NCI-H226 (cell line): ENCODE results near the gene ARHGAP20.

Experiments
- DNase-seq: peaks from one replicate; pipeline ENCODE4 v3.0.0-alpha.2; 2015

Gene ARHGAP20

DNA sequence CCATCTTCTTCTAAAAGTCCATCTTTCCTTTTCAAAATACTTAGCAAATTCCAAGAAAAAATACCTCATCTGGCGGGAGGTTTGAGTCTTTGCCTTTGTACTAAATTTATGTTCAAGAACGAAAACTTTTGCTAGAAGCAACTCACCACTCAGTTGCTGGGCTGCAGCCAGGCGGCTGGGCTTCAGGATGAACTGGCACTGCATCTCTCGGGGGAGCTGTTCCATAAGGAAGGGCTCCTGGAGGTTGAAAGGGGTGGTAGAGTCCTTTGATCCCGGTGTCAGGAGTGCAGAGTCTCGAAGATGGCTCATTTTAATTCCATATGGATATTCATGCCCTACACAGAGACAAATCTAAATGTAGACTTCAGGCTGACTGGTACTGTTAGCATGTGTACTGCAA, 105.8 kb downstream of the ARHGAP20 start:
- DNase-seq = no peak

DNA sequence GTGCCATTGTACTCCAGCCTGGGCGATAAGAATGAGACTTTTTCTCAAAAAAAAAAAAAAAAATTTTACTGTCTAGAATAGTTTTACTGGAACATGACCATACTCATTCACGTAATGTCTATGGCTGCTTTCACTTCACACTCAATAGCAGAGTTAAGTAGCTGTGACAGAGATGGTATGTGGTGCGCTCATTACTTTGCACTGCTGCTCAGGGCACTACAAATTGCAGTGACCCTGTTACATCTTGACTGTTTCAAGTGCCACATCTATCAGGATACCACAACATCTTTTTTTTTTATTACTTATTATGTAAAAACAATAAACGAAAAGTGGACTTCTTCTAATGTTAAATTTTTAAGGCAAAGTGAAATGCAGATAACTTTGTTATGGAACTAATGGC, 110.3 kb downstream of the ARHGAP20 start:
- DNase-seq = no peak

DNA sequence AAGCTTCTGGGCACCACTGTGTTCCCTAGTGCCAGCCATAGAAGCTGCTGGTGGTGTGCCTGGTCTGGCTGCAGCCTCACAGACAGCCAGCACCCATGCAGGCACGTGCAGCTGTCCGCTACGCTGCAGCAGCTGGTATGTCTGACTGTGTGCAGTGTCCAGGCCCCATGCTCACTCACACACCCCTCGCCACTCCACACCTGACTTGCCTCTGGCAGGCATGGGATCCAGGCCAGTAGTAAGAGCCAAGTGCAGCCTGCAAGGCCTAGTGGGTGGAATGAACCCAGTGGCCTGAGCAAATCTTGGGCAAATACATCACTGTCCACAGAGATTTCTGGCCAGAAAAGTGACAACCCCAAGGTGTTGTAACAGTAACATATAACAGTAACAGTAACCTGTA, 111.9 kb downstream of the ARHGAP20 start:
- DNase-seq = no peak

DNA sequence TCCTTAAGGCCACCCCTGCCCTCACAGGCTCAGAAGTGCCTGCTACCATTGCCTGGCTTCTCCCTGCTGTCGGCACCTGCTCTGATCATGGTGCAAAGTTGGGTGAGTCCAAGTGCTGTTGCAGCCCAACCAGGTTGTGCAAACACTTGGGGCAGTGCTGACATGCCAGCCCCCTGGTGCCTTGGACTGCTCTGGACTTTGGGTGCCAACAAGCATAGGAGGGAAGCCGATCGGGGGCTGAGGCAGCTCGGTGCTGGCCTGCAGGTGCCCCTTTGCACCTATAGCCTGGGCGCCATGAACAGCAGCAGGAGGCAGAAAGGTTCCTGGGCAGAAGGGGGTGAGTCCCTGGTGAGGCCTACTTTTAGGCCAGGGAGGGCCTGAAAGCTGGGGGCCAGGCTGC, 113.0 kb downstream of the ARHGAP20 start:
- no peak for DNase-seq

DNA sequence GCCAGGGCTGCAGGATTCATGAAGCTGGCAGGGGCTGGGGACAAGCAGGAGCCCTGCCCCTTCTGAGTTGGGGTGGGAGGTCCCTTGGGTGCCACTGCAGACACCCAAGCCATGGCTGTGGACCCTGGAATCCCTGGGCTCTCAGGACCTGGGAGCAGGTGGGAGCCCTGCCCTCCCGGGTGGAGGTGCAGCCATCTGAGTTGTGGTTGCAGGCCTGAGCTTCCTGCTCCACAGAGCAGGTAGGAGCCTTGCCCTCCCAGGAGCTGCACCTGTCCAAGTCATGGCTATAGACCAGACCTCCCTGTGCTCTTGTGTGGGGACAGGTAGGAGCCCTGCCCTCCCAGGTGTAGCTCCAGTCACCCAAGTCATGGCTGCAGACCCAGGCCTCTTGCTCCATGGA, 113.5 kb downstream of the ARHGAP20 start:
- no peak for DNase-seq

DNA sequence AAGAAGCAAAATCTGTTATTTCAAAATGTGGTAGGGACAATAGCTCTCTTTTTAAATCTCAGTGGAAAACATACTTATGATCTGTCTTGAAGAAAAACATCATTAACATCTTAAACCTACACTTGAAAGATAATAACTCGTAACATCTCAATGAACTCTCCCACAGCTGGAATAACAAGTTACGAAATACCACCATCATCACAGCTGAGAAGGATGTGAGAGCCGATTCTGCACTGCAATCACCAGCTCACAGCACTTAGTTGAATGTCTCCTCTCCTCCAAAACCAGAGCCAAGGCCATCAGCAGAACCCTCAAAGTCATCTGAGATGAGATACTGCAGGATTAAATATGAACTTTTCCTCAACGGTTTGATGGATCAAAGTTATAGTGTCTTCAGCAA, 124.3 kb downstream of the ARHGAP20 start:
- DNase-seq = no peak

DNA sequence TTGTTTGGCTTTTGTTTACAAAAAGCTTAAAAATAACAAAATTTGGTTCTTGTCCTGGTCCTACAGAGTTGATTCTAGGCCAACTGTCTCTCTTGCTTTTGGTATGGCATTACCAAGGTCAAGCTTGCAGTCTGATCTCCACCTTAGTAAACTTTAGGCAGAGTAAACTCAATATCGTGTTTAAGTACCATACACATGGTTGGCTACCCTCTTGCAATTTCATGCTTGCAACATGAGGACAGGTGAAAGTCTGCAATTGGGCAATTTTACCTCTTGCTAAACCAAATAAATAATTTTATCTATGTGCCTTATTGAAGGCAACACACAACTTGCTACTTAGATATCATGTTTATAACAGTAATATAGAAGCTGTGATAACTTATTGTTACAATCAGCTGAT, 125.1 kb downstream of the ARHGAP20 start:
- no peak for DNase-seq

DNA sequence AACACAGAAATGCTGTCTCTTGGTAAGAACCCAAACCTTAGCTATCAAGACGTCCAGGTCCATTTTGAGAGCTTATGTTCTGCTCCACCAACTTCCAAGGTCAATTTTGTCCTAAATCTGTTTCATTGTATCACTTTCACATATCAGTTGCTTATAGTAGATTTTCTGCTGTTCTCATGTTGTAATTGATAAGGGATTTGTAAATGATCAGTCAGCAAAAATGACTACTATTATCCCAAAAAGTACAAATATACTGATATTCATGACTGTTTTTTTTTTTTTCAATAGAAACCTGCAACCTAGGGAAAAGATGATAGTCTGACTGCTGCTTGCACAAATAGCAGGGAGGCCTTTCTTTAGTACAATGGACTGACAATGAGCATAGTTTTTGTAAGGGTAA, 128.1 kb downstream of the ARHGAP20 start:
- DNase-seq = no peak

DNA sequence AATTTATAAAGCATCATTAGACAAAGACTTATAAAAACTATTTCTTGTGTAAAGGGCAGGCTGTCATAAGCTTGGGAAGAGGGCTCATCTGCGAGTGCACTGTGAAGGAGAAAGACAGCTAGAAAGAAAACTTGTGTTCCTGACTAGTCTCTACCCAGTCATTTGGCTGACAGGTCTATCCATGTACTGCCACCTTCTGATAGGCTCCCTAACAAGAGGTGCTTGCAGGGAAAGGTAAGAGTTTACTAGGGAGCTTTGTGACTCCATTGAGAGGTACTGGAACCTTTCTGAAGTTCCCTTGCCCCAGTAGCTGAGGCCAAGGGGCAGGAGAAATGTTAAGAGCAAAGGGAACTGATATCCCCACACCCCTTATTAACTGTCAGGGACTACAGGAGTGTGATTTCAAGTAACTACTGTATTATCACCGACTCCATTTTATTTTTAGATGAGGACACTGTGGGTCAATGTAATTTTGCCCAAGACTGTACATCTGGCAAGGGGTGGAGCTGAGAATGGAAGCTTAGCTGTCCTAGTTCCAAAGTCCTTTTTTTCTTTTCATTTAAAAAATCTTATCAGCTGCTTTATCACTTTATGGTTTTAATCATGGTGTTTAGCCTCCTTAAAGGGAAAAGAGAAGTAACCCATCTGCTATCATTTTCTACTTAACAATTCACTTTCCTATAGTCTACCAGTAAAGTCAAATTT, 129.4 kb downstream of the ARHGAP20 start:
- no peak for DNase-seq

DNA sequence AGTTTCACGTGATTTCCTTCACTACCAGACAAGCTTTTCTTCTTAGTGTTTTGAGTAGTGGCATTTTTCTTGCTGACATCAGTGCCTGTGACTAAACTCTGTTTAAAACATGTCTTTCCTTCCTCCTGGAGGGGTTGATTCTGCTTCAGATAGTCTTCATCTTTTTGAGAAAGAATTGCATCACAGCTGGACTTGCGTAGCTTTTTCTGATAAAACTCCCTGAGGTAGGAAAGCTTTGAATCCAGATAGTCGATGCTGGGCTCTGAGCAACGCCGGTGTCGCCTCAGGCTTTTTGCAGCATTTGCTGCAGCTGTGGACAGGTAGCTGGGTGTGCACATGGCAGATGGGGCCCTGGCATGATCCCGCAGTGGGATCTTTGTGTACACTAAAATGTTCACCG, 131.7 kb downstream of the ARHGAP20 start:
- DNase-seq = no peak

DNA sequence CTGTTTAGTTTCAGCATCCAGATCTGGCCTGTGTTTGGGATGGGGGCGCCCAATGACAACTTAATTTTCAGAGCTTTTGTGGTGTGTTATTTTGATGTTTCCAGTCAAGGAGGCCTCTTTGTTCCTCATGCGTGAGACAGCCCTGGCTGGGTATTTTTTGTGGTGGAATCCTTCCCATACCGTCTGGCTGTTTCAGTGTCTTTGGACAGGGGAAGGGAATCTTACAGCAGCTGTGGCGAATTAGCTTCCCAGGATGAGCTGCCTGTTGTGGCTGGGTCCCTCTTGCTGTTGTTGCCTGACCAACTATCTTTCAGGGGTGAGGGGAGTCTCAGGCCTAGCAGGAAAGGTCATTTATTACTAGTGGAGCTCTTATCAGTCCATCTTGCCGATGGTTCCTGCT, 138.8 kb downstream of the ARHGAP20 start:
- DNase-seq = no peak

DNA sequence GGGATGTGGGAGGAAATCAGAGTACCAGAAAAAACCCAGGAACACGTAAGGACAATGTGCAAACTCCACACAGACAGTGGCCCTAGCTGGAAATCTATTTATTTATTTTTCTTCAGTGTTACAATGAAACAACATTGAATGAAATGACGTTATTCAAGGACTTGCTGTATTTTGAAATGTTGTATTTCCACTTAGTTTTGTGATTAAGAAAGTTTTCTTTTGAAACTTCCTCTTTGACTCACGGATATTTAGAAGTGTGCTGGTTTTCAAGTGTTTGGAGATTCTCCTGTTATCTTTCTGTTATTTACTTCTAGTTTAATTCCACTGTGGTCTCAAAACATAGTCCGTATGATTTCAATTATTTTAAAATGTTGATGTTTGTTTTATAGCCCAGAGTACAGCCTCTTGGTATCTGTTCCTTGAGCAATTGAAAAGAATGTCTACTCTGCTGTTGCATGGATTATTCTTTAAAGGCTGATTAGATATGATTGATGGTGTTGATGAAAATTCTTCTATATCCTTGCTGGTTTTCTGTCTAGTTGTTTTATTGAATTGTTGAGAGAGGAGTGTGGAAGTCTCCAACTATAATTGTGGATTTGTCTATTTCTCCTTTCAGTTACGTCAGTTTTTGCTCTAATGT, 141.0 kb downstream of the ARHGAP20 start:
- no peak for DNase-seq

DNA sequence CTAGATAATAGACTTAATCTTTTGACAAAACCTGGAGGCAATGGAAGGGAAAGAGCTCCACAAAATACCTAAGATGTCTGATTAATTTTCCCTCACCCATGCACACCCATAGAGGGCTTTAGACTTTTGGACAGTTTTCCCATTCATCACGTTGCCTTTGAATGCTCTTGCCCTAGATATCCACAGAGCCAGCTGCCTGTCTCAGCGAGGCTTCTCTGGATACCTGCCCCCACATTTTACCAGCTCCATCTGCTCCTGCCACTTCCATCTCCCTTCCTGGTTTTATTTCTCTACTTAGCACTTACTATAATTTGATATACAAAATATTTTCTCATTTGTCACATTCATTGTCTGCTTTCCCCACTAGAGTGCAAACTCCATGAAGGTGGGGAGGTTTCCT, 145.7 kb downstream of the ARHGAP20 start:
- DNase-seq = no peak

DNA sequence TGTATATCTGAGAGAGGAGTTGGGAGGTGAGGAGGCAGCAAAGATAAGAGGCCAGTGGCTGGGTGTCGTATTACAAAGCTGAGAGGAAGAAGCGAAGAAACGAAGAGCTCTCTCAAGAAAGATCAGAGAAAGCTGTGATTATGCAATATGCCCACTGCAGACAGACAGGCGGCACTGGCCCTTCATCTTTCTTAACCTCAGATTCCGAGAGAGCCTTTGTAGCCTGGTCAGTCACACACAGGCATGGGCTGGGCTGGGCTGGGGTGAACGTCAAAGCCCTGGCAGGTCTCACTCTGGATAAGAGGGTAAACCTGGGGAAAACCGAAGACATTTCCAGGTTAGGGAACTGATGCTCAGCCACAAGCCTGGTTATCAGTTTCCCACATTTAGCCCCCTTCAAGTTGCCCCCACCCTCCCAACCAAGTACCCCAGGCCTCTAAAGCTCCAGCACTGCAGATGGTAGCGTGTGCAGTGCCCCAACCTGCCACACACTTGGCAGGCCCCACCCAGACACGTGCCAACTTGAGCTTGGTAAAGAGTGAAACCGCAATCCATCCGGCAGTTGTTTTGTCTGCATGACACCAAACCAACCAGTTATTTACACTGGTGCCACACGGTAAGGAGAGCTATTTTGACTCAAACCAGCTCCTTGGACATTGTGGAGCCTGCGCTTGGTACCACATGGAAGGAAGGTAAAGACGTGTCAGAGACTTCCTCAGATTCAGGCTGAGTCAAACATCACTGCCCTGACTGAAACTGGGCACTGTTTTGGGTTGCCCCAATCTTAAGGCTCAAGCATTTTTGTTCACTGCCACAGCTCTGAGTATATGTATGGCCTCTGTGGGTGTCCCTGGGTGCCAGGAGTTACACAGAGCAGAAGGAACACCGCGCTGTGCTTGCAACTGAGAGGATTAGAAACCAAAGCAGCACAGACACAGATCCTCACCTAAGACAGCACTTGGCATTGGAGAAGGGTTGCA, 146.6 kb downstream of the ARHGAP20 start:
- peak; percentile 98 for DNase-seq

DNA sequence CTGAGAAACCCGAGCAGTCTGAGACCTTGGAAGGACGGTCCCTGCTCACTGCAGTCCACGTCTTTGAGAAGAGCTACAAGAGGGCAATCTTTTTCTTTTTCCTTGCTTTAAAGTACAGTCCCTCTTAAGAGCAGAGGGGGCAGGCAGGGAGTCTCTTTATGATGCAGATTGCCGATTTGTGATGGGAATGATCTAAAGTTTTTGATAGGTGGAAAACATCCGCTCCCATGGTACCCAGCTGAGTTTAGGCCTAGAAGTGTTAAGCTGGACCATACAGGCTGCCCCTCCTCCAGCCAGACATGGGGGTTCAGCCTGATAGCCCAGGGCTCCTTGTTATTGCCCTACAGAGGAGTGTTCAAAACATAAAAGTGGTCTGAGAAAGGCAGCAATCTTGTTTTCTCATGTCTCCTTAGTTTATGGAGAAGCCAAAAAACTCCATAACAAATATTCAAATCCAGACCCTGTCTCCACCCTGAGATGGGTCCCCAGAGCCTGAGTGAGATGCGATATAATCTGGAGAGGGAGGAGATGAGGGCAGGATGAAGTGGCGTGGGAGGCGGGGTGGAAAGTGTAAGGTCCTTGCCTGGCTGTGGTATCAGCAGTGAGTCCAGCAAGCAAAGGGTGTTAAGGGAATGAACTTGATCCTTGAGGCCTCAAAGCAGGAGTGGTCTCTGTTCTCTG, 147.4 kb downstream of the ARHGAP20 start:
- DNase-seq = no peak

DNA sequence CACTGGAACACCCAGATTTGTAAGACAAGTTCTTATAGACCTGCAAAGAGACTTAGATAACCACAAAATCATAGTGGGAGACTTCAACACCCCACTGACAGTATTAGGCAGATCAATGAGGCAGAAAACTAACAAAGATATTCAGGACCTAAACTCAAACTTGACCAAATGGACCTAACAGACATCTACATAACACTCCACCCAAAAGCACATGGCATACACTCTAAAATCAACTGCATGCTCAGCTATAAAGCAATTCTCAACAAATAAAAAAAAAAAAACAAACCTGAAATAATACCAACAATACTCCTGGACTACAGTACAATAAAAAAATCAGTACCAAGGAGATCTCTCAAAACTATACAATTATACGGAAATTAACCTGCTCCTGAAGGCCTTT, 167.5 kb downstream of the ARHGAP20 start:
- no peak for DNase-seq

DNA sequence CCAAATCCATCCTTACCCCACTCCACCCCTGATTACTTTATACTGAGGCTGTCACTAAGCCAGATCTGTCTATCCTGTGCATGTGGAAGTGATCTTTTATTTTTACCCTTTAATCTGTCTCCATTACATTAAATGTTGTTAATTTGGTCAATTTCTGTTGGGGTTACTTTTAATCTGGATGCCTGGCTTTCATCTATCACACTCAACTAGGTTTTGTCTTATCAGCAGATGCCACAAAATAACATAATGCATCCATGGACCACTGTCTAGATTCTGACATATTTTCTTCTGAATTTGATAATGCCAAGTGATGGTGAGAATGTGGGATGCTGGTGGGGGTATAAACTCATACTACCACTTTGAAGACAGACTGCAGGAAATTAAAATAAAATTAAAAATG, 174.1 kb downstream of the ARHGAP20 start:
- no peak for DNase-seq

DNA sequence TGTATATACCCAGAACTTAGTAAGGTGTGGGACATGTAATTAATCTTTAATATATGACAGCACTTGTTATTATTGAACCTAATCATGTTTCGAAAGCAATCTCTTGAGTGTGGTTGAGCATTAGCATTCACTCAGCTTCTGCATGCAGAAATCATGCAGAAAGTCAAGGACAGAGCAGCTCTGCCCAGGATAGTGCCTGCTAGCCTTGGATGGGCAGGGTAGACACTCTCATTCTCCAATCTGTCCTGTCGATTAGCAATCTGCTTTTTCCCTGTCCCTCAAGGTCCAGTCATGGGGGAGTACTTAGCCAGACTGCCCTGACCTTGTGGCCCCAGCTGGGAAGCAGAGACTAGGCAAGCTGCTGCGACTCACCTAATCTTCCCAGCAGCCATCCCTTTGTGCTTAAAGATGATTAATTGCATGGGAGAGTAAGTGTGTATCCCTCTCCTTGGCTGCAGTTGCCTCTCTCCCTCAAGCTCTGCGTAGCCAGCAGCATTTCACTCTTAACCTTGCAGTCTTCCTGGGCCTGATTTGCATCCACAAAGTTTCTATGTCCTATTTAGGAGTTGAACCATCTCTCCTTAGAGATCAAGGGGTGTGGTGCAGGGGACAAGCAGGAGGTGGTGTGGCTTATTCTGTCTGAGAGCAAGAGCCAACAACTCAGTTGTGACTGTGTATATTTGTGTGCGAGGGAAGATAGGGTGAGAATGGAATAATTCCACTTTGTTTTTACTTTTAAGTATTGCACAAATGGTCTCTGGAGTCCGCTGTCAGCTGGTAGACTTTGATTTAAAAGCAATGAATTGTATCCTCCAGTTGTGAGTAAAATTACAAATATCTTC, 181.1 kb downstream of the ARHGAP20 start:
- no peak for DNase-seq

DNA sequence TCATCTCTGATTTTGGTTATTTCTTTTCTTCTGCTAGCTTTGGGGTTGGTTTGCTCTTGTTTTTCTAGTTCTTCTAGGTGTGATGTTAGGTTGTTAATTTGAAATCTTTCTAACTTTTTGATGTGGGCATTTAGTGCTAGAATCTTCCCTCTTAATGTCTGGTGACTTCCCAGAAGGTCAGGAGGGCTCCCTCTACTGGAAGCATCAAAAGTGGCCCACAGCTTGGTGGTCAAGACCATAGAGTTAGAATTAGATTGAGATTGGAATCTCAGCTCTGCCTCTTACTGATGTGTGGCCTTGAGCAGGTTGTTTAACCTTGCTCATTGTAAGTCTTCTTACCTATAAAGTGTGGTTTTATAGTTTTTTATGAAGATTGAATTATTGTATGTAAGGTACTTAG, 183.2 kb downstream of the ARHGAP20 start:
- DNase-seq = no peak

DNA sequence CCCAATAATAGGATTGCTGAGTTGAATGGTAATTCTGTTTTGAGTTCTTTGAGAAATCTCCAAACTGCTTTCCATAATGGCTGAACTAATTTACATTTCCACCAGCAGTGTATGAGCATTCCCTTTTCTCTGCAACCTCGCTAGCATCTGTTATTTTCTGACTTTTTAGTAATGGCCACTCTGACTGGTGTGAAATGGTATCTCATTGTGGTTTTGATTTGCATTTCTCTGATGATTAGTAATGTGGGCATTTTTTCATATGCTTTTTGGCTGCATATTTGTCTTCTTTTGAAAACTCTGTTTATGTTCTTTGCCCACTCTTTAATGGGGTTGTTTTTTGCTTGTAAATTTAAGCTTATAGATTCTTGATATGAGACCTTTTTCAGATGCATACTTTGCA, 185.1 kb downstream of the ARHGAP20 start:
- DNase-seq = peak; percentile 32
